ENCODE results near the gene ARHGAP32.
"Not testable (repeated sequence)": the region's sequence is repeated elsewhere in the genome, so short reads cannot be mapped to it uniquely, and the experiment has no call there.

The ARHGAP32 gene

GRCh38 chr11:129040934-129041333 lies 151.2 kb downstream of the ARHGAP32 start:
- DNase-seq (ENCODE audit: low read depth in 2 of 3, low spot score in 2 of 3), result no peak

- no peak for DNase-seq (ENCODE audit: low read depth in 2 of 3, low spot score in 2 of 3)
Measured at GRCh38 chr11:129035244-129035643, 156.9 kb downstream of the ARHGAP32 start.

- DNase-seq (ENCODE audit: low read depth in 2 of 3, low spot score in 2 of 3), result no peak
Measured at GRCh38 chr11:129034001-129034400, 158.1 kb downstream of the ARHGAP32 start.

- no peak for DNase-seq (ENCODE audit: low read depth in 2 of 3, low spot score in 2 of 3)
Measured at GRCh38 chr11:129023968-129024676, 168.0 kb downstream of the ARHGAP32 start.

- no peak for DNase-seq (ENCODE audit: low read depth in 2 of 3, low spot score in 2 of 3)
Measured at GRCh38 chr11:129021295-129021694, 170.8 kb downstream of the ARHGAP32 start.

GRCh38 chr11:129018991-129019390 lies 173.1 kb downstream of the ARHGAP32 start:
- no peak for DNase-seq (ENCODE audit: low read depth in 2 of 3, low spot score in 2 of 3)

GRCh38 chr11:129018126-129018525 lies 174.0 kb downstream of the ARHGAP32 start:
- no peak for DNase-seq (ENCODE audit: low read depth in 2 of 3, low spot score in 2 of 3)

- no peak for DNase-seq (ENCODE audit: low read depth in 2 of 3, low spot score in 2 of 3)
Measured at GRCh38 chr11:129013737-129014475, 178.2 kb downstream of the ARHGAP32 start.

GRCh38 chr11:129012880-129013279 lies 179.2 kb downstream of the ARHGAP32 start:
- DNase-seq (ENCODE audit: low read depth in 2 of 3, low spot score in 2 of 3), result no peak

GRCh38 chr11:129006161-129006560 lies 186.0 kb downstream of the ARHGAP32 start:
- no peak for DNase-seq (ENCODE audit: low read depth in 2 of 3, low spot score in 2 of 3)

- DNase-seq (ENCODE audit: low read depth in 2 of 3, low spot score in 2 of 3), result not testable (repeated sequence)
Measured at GRCh38 chr11:128999165-128999564, 193.0 kb downstream of the ARHGAP32 start.

- no peak for DNase-seq (ENCODE audit: low read depth in 2 of 3, low spot score in 2 of 3)
Measured at GRCh38 chr11:128988242-128988970, 203.7 kb downstream of the ARHGAP32 start.

- DNase-seq (ENCODE audit: low read depth in 2 of 3, low spot score in 2 of 3), result no peak
Measured at GRCh38 chr11:128985880-128986279, 206.2 kb downstream of the ARHGAP32 start.

GRCh38 chr11:128983023-128983422 lies 209.1 kb downstream of the ARHGAP32 start:
- no peak for DNase-seq (ENCODE audit: low read depth in 2 of 3, low spot score in 2 of 3)

GRCh38 chr11:128981254-128981653 lies 210.9 kb downstream of the ARHGAP32 start:
- DNase-seq (ENCODE audit: low read depth in 2 of 3, low spot score in 2 of 3), result no peak

GRCh38 chr11:128970598-128971190 lies 221.4 kb downstream of the ARHGAP32 start:
- DNase-seq (ENCODE audit: low read depth in 2 of 3, low spot score in 2 of 3), result no peak

- DNase-seq (ENCODE audit: low read depth in 2 of 3, low spot score in 2 of 3), result no peak
Measured at GRCh38 chr11:128968916-128969315, 223.2 kb downstream of the ARHGAP32 start.

- no peak for DNase-seq (ENCODE audit: low read depth in 2 of 3, low spot score in 2 of 3)
Measured at GRCh38 chr11:128967578-128967977, 224.5 kb downstream of the ARHGAP32 start.

GRCh38 chr11:128965485-128965884 lies 226.6 kb downstream of the ARHGAP32 start:
- DNase-seq (ENCODE audit: low read depth in 2 of 3, low spot score in 2 of 3), result no peak

- no peak for DNase-seq (ENCODE audit: low read depth in 2 of 3, low spot score in 2 of 3)
Measured at GRCh38 chr11:128964463-128964930, 227.6 kb downstream of the ARHGAP32 start.

GRCh38 chr11:128963744-128964325 lies 228.3 kb downstream of the ARHGAP32 start:
- DNase-seq (ENCODE audit: low read depth in 2 of 3, low spot score in 2 of 3), result no peak
